GM21447 (cell line): ENCODE data around the gene RRM2.
A peak's percentile ranks its signal among the peaks of the same experiment; 100 is the strongest.
"Not testable (repeated sequence)": the region's sequence is repeated elsewhere in the genome, so short reads cannot be mapped to it uniquely, and the experiment has no call there.

Experiments used
- ATAC-seq: cut with Tn5 transposase; IDR thresholded peaks from one replicate; pipeline ENCODE4 v1.9.1; 2021; ENCODE audit not compliant: unreplicated experiment

Gene RRM2

DNA sequence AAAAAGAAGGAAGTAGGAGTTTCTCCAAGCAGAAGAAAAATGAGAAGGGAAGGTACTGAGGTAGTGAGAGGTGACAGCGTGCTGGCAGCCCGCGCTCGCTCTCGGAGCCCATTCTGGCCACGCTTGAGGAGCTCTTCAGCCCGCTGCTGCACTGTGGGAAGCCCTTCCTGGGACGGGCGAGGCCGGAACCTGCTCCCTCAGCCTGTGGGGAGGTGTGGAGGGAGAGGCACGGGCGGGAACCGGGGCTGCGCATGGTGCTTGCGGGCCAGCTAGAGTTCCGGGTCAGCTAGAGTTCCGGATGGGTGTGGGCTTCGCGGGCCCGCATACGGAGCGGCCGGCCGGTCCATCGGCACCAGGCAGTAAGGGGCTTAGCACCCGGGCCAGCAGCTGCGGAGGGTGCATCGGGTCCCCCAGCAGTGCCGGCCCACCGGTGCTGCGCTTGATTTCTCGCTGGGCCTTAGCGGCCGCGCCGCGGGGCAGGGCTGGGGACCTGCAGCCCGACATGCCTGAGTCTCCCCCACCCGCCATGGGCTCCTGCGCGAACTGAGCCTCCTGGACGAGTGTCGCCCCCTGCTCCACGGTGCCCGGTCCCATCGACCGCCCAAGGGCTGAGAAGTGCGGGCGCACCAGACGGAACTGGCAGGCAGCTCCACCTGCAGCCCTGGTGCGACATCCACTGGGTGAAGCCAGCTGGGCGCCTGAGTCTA lies 31.2 kb upstream of the RRM2 start:
- peak; percentile 40 for ATAC-seq

DNA sequence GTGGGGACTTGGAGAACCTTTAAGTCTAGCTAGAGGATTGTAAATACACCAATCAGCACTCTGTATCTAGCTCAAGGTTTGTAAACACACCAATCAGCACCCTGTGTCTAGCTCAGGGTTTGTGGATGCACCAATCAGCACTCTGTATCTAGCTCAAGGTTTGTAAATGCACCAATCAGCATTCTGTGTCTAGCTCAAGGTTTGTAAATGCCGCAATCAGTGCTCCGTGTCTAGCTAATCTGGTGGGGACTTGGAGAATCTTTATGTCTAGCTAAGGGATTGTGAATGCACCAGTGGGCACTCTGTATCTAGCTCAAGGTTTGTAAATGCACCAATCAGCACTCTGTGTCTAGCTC lies 30.7 kb upstream of the RRM2 start:
- ATAC-seq: not testable (repeated sequence)

DNA sequence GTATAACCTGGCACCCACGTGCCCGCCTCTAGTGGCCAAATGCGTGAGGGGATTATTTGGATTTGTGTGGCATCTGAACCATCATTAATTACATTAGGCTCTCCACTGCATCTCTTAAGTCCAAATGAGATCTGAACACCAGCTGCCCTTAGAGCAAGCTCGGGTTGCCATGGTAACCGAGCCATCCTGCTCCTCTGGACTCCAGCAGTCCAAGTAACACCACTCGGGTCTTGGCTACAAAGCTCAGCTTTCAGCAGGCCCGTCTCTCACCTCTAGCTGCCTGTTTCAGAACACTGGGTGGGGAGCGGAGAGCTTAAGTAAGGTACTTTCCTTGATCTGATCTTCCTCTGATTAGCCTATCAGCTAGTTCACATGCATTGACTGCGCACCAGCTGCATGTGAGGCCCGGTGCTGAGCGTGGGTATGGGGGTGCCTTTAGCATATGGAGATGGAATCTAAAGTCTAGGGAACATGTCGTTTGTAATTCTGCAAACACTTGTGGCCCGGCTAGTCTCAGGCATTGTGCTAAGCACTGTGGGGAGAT lies 28.2 kb upstream of the RRM2 start:
- ATAC-seq: no peak

DNA sequence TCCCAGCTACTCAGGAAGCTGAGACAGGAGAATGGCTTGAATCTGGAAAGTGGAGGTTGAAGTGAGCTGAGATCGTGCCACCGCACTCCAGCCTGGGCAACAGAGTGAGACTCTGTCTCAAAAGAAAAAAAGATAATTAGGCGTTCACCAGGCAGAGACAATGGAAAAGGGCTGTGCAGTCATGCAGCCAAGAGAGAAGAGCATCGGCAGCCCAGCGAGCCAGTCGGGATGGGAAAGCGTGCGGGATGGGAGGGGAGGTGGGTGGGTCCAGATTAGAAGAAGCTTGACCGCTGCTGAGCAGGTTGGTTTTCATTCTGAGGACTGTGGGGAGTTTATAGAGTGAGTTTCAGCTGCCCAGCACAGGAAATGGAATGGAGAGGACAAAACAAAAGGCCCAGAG lies 27.4 kb upstream of the RRM2 start:
- no peak for ATAC-seq

DNA sequence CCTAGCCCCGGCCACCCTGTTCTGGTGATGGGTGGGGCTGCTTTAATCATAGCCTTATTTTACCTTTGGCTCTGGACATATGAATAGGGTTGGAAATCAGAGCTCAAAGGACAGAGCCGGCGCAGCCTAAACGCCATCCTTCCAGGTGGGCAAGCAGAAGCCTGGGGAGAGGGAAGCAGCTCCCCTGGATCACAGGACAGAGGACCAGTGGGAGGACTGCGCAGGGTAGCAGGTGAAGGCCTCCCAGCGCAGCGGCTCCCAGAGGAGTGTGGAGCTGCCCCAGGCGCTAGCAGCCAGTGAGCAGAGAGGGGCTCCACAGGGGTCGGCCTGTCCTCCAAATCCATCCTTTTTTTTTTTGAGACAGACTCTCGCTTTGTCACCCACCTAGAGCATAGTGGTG lies 25.9 kb upstream of the RRM2 start:
- no peak for ATAC-seq

DNA sequence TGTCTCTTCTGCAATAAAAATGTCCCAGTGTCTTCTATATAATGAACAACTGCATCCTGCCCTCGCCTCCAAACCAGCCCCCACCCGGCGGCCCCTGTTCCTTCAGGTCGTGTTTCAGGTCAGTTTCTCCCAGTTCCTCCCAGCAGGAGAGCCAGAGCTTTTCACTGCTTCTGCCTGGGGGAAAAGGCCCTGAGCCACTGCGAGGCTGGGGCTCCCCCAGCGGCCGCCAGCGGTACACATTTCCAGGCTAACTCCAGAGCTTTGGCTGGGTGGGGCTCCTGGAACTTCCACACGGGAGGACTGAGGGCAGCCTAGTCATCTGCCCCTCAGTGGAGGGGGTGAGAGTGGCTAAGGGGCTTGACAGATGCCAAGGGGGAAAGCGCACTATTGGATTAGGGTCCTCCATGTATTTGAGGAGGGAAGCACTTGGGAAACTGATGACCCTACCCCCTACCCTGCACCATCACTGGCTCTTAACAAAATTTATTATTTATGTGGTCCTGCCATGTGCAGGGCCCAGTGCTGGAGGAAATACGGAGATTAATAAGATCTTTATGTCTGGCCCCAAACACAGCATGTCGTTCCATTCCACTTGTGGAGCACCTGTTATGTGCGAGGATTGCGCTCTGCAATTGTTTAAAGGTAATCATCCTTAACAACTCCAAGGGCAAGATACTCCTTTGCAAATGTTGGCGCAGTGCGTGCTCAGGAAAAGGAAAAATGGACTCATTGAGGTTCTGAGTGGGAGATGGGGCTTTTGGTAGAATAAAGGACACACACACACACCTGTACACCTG lies 25.0 kb upstream of the RRM2 start:
- ATAC-seq: peak; percentile 90

DNA sequence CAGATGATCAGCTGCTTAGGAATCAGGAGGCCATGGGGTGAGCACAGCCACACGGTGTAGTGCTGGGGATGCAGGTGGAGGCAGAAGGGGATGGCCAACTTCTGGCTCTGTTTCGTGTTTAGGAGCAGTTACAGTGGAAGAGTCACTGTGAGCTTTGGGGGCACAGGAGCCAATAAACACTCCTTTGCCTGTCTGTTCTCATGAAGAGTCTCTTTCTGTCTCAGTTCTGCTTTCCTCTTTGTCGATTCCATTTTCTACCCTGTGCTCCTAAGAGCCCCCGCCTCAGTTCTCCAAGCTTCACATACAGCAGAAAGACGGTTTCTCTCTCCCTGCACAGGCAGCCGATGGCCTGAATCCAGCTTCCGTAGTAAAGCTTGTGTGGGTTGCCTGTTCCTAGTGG lies 21.0 kb upstream of the RRM2 start:
- no peak for ATAC-seq

- ATAC-seq: no peak
These were observed 19.4 kb upstream of the RRM2 start for GRCh38 chr2:10103179-10103578.

DNA sequence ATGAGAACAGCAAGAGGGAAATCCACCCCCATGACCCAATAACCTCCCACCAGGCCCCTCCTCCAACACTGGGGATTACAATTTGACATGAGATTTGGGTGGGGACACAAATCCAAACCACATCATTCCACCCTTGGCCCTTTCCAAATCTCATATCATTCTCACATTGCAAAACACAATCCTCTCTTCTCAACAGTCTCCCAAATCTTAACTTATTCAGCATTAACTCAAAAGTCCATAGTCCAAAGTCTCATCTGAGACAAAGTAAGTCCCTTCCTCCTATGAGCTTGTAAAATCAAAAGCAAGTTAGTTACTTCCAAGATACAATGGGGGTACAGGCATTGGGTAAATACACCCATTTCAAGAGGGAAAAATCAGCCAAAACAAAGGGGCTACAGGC lies 17.6 kb upstream of the RRM2 start:
- not testable (repeated sequence) for ATAC-seq

DNA sequence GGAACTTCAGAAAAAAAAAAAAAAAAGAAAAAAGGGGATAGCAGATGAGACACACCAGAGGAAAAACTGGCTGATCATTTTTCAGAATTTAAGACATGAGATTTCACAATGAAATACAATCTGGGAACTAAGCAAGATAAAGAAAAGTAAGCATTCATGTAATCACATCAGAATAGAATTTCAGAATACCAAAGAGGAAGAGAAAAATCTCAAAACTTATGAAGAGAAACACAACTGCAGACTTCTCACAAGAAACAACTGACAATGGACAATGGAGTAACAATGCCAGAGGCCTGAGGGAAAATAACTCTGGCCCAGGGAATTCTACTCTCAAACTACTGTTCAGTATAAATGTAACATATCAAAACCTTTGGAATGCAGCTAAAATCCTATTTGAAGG lies 13.2 kb upstream of the RRM2 start:
- no peak for ATAC-seq

DNA sequence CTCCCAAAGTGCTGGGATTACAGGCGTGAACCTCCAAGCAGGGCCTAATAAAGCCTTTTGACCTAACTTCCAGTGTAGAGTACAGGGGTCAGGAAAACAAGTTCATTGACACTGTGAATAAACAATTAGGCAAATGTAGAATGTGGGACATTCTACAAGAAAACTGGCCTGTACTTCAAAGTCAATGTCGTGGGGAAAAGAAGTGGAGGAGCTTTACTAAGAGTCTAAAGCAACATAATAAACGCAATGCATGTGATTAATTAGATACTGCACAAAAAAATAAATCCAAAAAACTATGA lies 3.6 kb upstream of the RRM2 start:
- ATAC-seq: no peak

DNA sequence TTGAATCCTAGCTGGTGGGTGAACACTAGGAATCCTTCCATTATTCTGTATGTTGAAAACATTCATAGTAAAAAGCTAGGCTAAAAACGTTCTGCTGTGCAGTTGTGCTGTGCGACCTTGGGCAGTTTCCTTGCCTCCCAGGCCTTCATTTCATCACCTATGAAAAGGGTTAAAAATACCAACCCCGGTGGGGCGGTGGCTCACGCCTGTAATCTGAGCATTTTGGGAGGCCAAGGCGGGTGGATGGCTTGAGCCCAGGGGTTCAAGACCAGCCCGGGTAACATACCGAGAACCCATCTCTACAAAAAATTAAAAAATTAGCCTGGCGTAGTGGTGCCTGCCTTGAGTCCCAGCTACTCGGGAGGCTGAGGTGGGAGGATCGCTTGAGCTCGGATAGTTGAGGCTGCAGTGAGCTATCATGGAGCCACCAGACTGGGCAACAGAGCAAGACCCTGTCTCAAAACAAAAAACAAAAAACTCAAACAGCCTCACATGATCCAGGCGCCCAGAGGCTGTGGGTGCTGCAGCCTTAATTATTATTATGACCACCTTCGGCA lies 2.9 kb upstream of the RRM2 start:
- ATAC-seq: no peak

- ATAC-seq: peak; percentile 54
These were observed 2.2 kb upstream of the RRM2 start for GRCh38 chr2:10120158-10120876.

- no peak for ATAC-seq
These were observed 1.5 kb upstream of the RRM2 start for GRCh38 chr2:10120877-10121574.

GRCh38 chr2:10123281-10123680 lies 742 bp downstream of the RRM2 start:
- no peak for ATAC-seq

- no peak for ATAC-seq
These were observed 2.1 kb downstream of the RRM2 start for GRCh38 chr2:10124538-10125045.

DNA sequence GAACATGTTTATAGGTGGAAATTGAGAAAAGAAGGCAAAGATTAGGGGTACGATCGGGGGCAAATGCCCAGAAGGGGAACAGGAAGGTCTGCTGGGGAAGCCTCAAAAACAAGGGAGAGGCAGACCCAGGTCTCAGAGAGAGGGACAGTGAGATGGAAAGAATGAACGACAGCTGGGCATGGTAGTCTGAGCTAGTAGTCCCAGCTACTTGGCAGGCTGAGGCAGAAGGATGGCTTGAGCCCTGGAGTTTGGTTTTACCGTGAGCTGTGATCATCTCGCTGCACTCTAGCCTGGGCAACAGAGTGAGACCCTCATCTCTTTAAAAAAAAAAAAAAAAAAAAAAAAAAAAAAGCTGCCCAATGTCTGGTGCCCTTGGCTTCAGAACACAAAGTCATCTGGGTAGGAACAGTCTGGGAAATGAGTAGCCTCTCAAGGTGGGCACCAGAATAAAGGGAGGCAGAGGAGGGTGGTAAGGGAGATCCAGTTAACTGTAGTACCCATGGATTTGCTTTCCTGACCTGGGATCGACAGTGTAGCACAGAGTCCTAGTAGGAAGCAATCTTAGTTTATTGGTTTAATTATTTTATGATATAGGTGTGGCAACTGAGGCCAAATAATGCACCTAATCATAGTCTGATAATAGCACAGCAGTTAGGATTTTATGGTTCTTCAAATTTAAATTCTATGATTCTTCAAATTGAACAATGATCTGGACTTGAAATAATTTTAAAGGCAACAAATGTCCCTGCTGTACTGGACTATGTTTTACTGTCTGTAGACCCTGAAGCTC lies 3.5 kb downstream of the RRM2 start:
- no peak for ATAC-seq

DNA sequence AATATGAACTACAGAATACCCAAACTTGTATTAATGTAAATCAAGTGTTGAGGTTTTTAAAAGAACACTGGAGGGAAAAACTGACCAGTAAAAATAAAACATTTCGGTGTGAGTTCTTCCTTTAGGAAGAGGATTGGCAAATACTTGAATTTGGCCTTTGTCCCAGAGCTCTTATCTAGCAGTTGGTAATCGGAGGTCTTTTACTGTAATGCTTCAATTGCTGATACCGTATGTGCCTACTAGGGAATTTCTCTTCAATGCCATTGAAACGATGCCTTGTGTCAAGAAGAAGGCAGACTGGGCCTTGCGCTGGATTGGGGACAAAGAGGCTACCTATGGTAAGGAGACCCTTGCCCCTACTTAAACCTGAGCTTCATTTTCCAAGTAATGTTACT lies 4.1 kb downstream of the RRM2 start:
- no peak for ATAC-seq

DNA sequence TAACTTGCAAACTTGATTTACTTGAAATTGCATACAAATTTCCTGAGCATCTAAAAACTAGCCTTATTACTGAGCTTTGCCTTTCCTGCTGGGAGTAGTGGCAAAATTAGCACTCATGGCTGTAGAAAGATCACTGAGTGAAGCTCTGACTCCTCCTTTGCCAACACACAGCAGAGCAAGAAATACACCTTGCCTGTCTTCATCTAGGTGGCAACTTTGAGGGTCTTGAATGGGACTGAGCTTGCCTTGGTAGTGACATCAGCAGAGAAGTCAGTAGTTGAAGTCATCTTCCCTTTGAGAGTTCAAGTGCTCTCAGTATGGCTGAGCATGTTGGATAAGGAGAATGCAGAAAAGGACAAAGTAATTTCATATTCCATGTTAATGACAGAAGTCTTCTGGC lies 5.9 kb downstream of the RRM2 start:
- no peak for ATAC-seq

DNA sequence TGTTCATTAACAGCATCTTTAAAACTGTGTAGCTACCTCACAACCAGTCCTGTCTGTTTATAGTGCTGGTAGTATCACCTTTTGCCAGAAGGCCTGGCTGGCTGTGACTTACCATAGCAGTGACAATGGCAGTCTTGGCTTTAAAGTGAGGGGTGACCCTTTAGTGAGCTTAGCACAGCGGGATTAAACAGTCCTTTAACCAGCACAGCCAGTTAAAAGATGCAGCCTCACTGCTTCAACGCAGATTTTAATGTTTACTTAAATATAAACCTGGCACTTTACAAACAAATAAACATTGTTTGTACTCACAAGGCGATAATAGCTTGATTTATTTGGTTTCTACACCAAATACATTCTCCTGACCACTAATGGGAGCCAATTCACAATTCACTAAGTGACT lies 7.0 kb downstream of the RRM2 start:
- ATAC-seq: no peak
